SU-DHL-6 (cell line): ENCODE data around the gene PDE8B.

Source experiments
- H2AFZ ChIP-seq: fragments of 200-600 bp; sonication (generic); 2 replicates; pipeline ENCODE4 v1.6.1; 2014; ENCODE audit warnings: low read depth, mild to moderate bottlenecking, moderate library complexity, mixed read lengths, antibody characterized with exemption, low read length; ENCODE audit not compliant: severe bottlenecking
- H3F3A ChIP-seq: fragments of 200-600 bp; shearing (Covaris generic); 2 replicates; pipeline ENCODE4 v1.6.0; 2016; ENCODE audit warnings: antibody characterized with exemption, mild to moderate bottlenecking; ENCODE audit not compliant: insufficient read depth
- H3K27ac ChIP-seq: fragments of 200-600 bp; sonication (generic); 2 replicates; pipeline ENCODE4 v1.5.1; 2016; ENCODE audit warnings: low read depth, mild to moderate bottlenecking, low read length, moderate library complexity, mixed read lengths
- H3K27me3 ChIP-seq: fragments of 200-600 bp; sonication (generic), shearing (Covaris generic); 2 replicates; pipeline ENCODE4 v1.6.0; 2014; ENCODE audit warnings: mild to moderate bottlenecking, low read length
- H3K36me3 ChIP-seq: fragments of 200-600 bp; sonication (generic); 2 replicates; pipeline ENCODE4 v1.6.1; 2014; ENCODE audit warnings: mild to moderate bottlenecking, low read length, mixed read lengths
- H3K4me2 ChIP-seq: fragments of 300-600, 200-600 bp; shearing (Covaris generic), sonication (generic); 2 replicates; pipeline ENCODE4 v1.6.0; 2014; ENCODE audit warnings: low read length, low read depth, mild to moderate bottlenecking; ENCODE audit not compliant: poor library complexity, severe bottlenecking
- H3K4me3 ChIP-seq: fragments of 200-600 bp; sonication (generic); 2 replicates; pipeline ENCODE4 v1.5.1; 2014; ENCODE audit warnings: antibody characterized with exemption, low read length, mild to moderate bottlenecking, mixed read lengths; ENCODE audit not compliant: insufficient read depth, poor library complexity, severe bottlenecking
- H3K79me2 ChIP-seq: fragments of 200-600 bp; sonication (generic); 2 replicates; pipeline ENCODE4 v1.6.1; 2014; ENCODE audit warnings: mild to moderate bottlenecking, low read length, moderate library complexity; ENCODE audit not compliant: insufficient read depth
- H3K9ac ChIP-seq: fragments of 200-600 bp; sonication (generic); 2 replicates; pipeline ENCODE4 v1.7.0; 2014; ENCODE audit warnings: mild to moderate bottlenecking, low read length
- H3K9me2 ChIP-seq: fragments of 200-600 bp; sonication (generic); replicated peaks from 2 replicates; pipeline ENCODE4 v1.6.1; 2014; ENCODE audit warnings: low read length; ENCODE audit not compliant: insufficient read depth
- H3K9me3 ChIP-seq: fragments of 200-600 bp; sonication (generic); 2 replicates; pipeline ENCODE4 v1.6.1; 2014; ENCODE audit warnings: low read length, mixed read lengths; ENCODE audit not compliant: insufficient read depth
- H4K20me1 ChIP-seq: fragments of 200-600 bp; sonication (generic); 2 replicates; pipeline ENCODE4 v1.6.1; 2014; ENCODE audit warnings: low read depth, mild to moderate bottlenecking, antibody characterized with exemption, low read length, moderate library complexity, mixed read lengths
- CTCF ChIP-seq: fragments of 200-600 bp; sonication (generic); IDR thresholded peaks from one replicate; pipeline ENCODE4 v1.5.1; 2017; ENCODE audit warnings: antibody characterized with exemption, mild to moderate bottlenecking, low read length, moderate library complexity; ENCODE audit not compliant: insufficient read depth, poor library complexity, severe bottlenecking
- EZH2phosphoT487 ChIP-seq: fragments of 200-600 bp; sonication (generic), shearing (Covaris generic); conservative IDR thresholded peaks from 2 replicates; pipeline ENCODE4 v1.6.1; 2018; ENCODE audit warnings: mild to moderate bottlenecking, antibody characterized with exemption, low read length, moderate library complexity, mixed read lengths

Gene PDE8B

GRCh38 chr5:77360381-77360780 lies 149.9 kb downstream of the PDE8B start:
- no peak for TF ChIP-seq CTCF
- TF ChIP-seq EZH2phosphoT487: no peak
- Histone ChIP-seq H3K36me3 (no peaks in the 10 kb centered on the region), H3K4me2 (no peak overlapping the region), H3K9me2 (no peaks in the 10 kb centered on the region), H3K27me3 (no peaks in the 10 kb centered on the region), H2AFZ (no peak overlapping the region), H3K79me2 (no peaks in the 10 kb centered on the region), H3K9ac (no peak overlapping the region), H3K4me3 (no peak overlapping the region), H3K9me3 (no peaks in the 10 kb centered on the region), H3F3A (no peaks in the 10 kb centered on the region), H4K20me1 (no peaks in the 10 kb centered on the region), H3K27ac (no peak overlapping the region)

GRCh38 chr5:77360973-77361372 lies 150.5 kb downstream of the PDE8B start:
- Histone ChIP-seq H2AFZ (no peak overlapping the region), H3K4me3 (no peak overlapping the region), H3K9me3 (no peaks in the 10 kb centered on the region), H3K79me2 (no peaks in the 10 kb centered on the region), H3F3A (no peaks in the 10 kb centered on the region), H4K20me1 (no peaks in the 10 kb centered on the region), H3K36me3 (no peaks in the 10 kb centered on the region), H3K27me3 (no peaks in the 10 kb centered on the region), H3K9me2 (no peaks in the 10 kb centered on the region), H3K27ac (no peak overlapping the region), H3K4me2 (no peak overlapping the region), H3K9ac (no peak overlapping the region)
- TF ChIP-seq CTCF (no peak), EZH2phosphoT487 (no peak)

GRCh38 chr5:77366717-77367500 lies 156.4 kb downstream of the PDE8B start:
- Histone ChIP-seq H3K9me2 (no peaks in the 10 kb centered on the region), H3K27me3 (no peaks in the 10 kb centered on the region), H3K4me3 (no peak overlapping the region), H3K9ac (no peak overlapping the region), H3F3A (no peaks in the 10 kb centered on the region), H3K27ac (no peak overlapping the region), H2AFZ (no peak overlapping the region), H3K79me2 (no peaks in the 10 kb centered on the region), H3K4me2 (no peak overlapping the region), H4K20me1 (no peaks in the 10 kb centered on the region), H3K9me3 (no peaks in the 10 kb centered on the region), H3K36me3 (no peaks in the 10 kb centered on the region)
- TF ChIP-seq CTCF: no peak
- TF ChIP-seq EZH2phosphoT487: no peak
